ENCODE measurements around the gene CCDC137.

DNA sequence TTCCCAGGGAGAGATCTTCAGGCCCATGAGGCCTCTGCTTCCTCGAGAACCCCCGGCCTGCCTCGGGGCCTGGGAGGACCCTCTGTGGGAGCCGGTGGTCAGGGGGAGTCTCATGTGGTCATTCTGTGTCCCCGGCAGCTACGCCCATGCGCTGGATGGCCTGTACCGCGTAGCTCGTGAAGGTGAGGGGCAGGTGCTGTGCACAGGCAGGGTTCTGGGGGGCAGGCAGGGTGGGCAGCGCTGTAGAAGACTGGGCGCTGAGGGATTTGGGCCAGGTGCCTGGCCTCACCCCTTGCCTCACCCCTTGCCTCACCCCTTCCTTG lies 50.1 kb downstream of the CCDC137 start:
- TF ChIP-seq POLR2A (IDR thresholded peaks at IDR 0.05; ENCODE audit: insufficient read depth in 1 of 2, low read depth in 2 of 2, low read length in 2 of 2) (no peak), MYC (CRISPR knock-in tag; IDR thresholded peaks at IDR 0.05; ENCODE audit: borderline replicate concordance) (no peak), IRF2 (CRISPR knock-in tag; IDR thresholded peaks at IDR 0.05) (no peak), FOXA3 (CRISPR knock-in tag; IDR thresholded peaks at IDR 0.05) (no peak), MXD4 (CRISPR knock-in tag; IDR thresholded peaks at IDR 0.05) (no peak), MXI1 (IDR thresholded peaks at IDR 0.05; ENCODE audit: borderline replicate concordance, low read depth, low read length) (no peak), CC2D1A (CRISPR knock-in tag; IDR thresholded peaks at IDR 0.05) (no peak), EEA1 (CRISPR knock-in tag; IDR thresholded peaks at IDR 0.05; ENCODE audit: borderline replicate concordance) (no peak), ZNF580 (CRISPR knock-in tag; IDR thresholded peaks at IDR 0.05; ENCODE audit: borderline replicate concordance, low read depth) (no peak), HOXA9 (CRISPR knock-in tag; IDR thresholded peaks at IDR 0.05; ENCODE audit: borderline replicate concordance) (no peak), CTCF (CRISPR knock-in tag; IDR thresholded peaks at IDR 0.05) (no peak)
- TF ChIP-seq, protein P1, sequence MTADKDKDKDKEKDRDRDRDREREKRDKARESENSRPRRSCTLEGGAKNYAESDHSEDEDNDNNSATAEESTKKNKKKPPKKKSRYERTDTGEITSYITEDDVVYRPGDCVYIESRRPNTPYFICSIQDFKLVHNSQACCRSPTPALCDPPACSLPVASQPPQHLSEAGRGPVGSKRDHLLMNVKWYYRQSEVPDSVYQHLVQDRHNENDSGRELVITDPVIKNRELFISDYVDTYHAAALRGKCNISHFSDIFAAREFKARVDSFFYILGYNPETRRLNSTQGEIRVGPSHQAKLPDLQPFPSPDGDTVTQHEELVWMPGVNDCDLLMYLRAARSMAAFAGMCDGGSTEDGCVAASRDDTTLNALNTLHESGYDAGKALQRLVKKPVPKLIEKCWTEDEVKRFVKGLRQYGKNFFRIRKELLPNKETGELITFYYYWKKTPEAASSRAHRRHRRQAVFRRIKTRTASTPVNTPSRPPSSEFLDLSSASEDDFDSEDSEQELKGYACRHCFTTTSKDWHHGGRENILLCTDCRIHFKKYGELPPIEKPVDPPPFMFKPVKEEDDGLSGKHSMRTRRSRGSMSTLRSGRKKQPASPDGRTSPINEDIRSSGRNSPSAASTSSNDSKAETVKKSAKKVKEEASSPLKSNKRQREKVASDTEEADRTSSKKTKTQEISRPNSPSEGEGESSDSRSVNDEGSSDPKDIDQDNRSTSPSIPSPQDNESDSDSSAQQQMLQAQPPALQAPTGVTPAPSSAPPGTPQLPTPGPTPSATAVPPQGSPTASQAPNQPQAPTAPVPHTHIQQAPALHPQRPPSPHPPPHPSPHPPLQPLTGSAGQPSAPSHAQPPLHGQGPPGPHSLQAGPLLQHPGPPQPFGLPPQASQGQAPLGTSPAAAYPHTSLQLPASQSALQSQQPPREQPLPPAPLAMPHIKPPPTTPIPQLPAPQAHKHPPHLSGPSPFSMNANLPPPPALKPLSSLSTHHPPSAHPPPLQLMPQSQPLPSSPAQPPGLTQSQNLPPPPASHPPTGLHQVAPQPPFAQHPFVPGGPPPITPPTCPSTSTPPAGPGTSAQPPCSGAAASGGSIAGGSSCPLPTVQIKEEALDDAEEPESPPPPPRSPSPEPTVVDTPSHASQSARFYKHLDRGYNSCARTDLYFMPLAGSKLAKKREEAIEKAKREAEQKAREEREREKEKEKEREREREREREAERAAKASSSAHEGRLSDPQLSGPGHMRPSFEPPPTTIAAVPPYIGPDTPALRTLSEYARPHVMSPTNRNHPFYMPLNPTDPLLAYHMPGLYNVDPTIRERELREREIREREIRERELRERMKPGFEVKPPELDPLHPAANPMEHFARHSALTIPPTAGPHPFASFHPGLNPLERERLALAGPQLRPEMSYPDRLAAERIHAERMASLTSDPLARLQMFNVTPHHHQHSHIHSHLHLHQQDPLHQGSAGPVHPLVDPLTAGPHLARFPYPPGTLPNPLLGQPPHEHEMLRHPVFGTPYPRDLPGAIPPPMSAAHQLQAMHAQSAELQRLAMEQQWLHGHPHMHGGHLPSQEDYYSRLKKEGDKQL (CRISPR knock-in tag; IDR thresholded peaks at IDR 0.05; ENCODE audit: low read depth), result no peak
